ENCODE results near the gene ARSJ.
"Not testable (repeated sequence)": the region's sequence is repeated elsewhere in the genome, so short reads cannot be mapped to it uniquely, and the experiment has no call there.

ARSJ gene

GRCh38 chr4:113952452-113953029, 26.9 kb downstream of the ARSJ start:
- H3K36me3 ChIP-seq (ENCODE audit: control insufficient read depth, insufficient read depth, low read length) = no peaks in the 10 kb centered on the region
- H3K9ac ChIP-seq (ENCODE audit: low read depth, low read length) = no peak overlapping the region
- H3K9me3 ChIP-seq (ENCODE audit: control insufficient read depth, insufficient read depth, low read length) = no peaks in the 10 kb centered on the region
- no peak overlapping the region for H3K4me3 ChIP-seq (ENCODE audit: low read depth, low read length)
- H3K4me1 ChIP-seq (ENCODE audit: control insufficient read depth, insufficient read depth, low read length) = no peaks in the 10 kb centered on the region
- no peaks in the 10 kb centered on the region for H3K27me3 ChIP-seq (ENCODE audit: control insufficient read depth, insufficient read depth, low read length)

GRCh38 chr4:113951263-113951662, 28.2 kb downstream of the ARSJ start:
- no peak overlapping the region for H3K4me3 ChIP-seq (ENCODE audit: low read depth, low read length)
- no peaks in the 10 kb centered on the region for H3K4me1 ChIP-seq (ENCODE audit: control insufficient read depth, insufficient read depth, low read length)
- H3K9me3 ChIP-seq (ENCODE audit: control insufficient read depth, insufficient read depth, low read length) = no peaks in the 10 kb centered on the region
- H3K36me3 ChIP-seq (ENCODE audit: control insufficient read depth, insufficient read depth, low read length) = no peaks in the 10 kb centered on the region
- H3K9ac ChIP-seq (ENCODE audit: low read depth, low read length) = no peak overlapping the region
- H3K27me3 ChIP-seq (ENCODE audit: control insufficient read depth, insufficient read depth, low read length) = no peaks in the 10 kb centered on the region

GRCh38 chr4:113950207-113950606, 29.2 kb downstream of the ARSJ start:
- H3K4me1 ChIP-seq (ENCODE audit: control insufficient read depth, insufficient read depth, low read length) = no peaks in the 10 kb centered on the region
- no peak overlapping the region for H3K4me3 ChIP-seq (ENCODE audit: low read depth, low read length)
- H3K9ac ChIP-seq (ENCODE audit: low read depth, low read length) = no peak overlapping the region
- H3K27me3 ChIP-seq (ENCODE audit: control insufficient read depth, insufficient read depth, low read length) = no peaks in the 10 kb centered on the region
- H3K36me3 ChIP-seq (ENCODE audit: control insufficient read depth, insufficient read depth, low read length) = no peaks in the 10 kb centered on the region
- no peaks in the 10 kb centered on the region for H3K9me3 ChIP-seq (ENCODE audit: control insufficient read depth, insufficient read depth, low read length)

DNA sequence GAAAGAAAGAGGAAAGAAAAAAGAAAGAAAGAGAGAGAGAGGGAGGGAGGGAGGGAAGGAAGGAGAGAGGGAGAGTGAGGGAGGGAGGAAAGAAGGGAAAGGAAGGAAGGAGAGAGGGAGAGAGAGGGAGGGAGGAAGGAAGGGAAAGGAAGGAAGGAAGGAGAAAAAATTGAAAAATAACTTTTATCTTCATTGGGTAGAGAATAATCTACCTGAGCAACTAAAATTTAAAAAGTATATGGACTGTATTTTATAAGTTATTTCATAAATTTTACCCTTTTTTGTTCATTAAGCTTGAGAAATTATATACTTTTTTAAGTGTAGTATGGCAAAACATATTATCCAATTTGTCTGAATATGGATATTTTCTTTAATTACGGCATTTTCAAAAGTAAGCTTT, 32.0 kb downstream of the ARSJ start:
- Histone ChIP-seq H3K4me1 (ENCODE audit: control insufficient read depth, insufficient read depth, low read length) (no peaks in the 10 kb centered on the region), H3K36me3 (ENCODE audit: control insufficient read depth, insufficient read depth, low read length) (no peaks in the 10 kb centered on the region), H3K9ac (ENCODE audit: low read depth, low read length) (no peak overlapping the region), H3K27me3 (ENCODE audit: control insufficient read depth, insufficient read depth, low read length) (no peaks in the 10 kb centered on the region), H3K9me3 (ENCODE audit: control insufficient read depth, insufficient read depth, low read length) (no peaks in the 10 kb centered on the region), H3K4me3 (ENCODE audit: low read depth, low read length) (no peak overlapping the region)

- H3K9ac ChIP-seq (ENCODE audit: low read depth, low read length) = no peak overlapping the region
- no peaks in the 10 kb centered on the region for H3K4me1 ChIP-seq (ENCODE audit: control insufficient read depth, insufficient read depth, low read length)
- H3K36me3 ChIP-seq (ENCODE audit: control insufficient read depth, insufficient read depth, low read length) = no peaks in the 10 kb centered on the region
- no peaks in the 10 kb centered on the region for H3K27me3 ChIP-seq (ENCODE audit: control insufficient read depth, insufficient read depth, low read length)
- H3K9me3 ChIP-seq (ENCODE audit: control insufficient read depth, insufficient read depth, low read length) = no peaks in the 10 kb centered on the region
- H3K4me3 ChIP-seq (ENCODE audit: low read depth, low read length) = no peak overlapping the region
Measured at GRCh38 chr4:113945906-113946305, 33.5 kb downstream of the ARSJ start.

DNA sequence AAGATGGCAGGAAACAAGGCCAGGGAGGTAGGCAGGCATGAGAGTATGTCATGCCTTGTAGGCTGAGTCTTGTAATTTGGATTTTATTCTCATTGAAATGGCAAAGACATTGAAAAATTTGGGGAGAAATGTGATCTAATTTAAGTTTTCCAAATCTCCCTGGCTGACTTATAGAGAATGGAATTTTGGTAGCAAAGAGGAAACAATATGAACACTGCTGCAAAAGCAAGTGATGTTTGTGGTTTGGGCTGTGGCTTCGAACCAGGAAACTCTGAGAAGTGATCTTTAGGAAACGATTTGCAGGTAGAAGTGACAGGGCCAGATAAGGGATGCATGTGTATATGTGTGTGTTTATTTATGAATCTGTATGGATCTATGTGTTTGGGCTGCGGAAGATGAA, 35.6 kb downstream of the ARSJ start:
- Histone ChIP-seq H3K4me1 (ENCODE audit: control insufficient read depth, insufficient read depth, low read length) (no peaks in the 10 kb centered on the region), H3K36me3 (ENCODE audit: control insufficient read depth, insufficient read depth, low read length) (no peaks in the 10 kb centered on the region), H3K9me3 (ENCODE audit: control insufficient read depth, insufficient read depth, low read length) (no peaks in the 10 kb centered on the region), H3K9ac (ENCODE audit: low read depth, low read length) (no peak overlapping the region), H3K4me3 (ENCODE audit: low read depth, low read length) (no peak overlapping the region), H3K27me3 (ENCODE audit: control insufficient read depth, insufficient read depth, low read length) (no peaks in the 10 kb centered on the region)

DNA sequence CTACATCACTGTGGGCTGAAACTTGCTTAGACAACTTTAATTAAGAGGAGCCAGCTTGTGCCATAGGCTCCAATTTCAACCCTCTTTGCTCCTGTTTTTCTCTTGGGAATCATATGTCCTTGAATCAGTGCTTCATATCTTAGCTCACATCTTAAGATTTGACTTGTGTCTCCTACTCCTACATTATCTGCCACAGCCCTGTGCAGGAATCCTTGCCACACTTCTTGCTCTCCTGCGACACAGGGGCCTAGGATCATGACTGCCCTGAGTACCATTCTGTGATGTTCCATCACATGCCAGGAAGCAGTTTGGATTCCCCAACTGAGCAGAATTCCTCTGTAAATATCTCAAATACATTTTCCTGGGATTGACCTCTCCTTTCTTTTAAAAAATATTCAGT, 36.4 kb downstream of the ARSJ start:
- H3K27me3 ChIP-seq (ENCODE audit: control insufficient read depth, insufficient read depth, low read length) = no peaks in the 10 kb centered on the region
- no peaks in the 10 kb centered on the region for H3K9me3 ChIP-seq (ENCODE audit: control insufficient read depth, insufficient read depth, low read length)
- no peak overlapping the region for H3K9ac ChIP-seq (ENCODE audit: low read depth, low read length)
- no peaks in the 10 kb centered on the region for H3K4me1 ChIP-seq (ENCODE audit: control insufficient read depth, insufficient read depth, low read length)
- H3K4me3 ChIP-seq (ENCODE audit: low read depth, low read length) = no peak overlapping the region
- H3K36me3 ChIP-seq (ENCODE audit: control insufficient read depth, insufficient read depth, low read length) = no peaks in the 10 kb centered on the region

GRCh38 chr4:113941836-113942235, 37.6 kb downstream of the ARSJ start:
- Histone ChIP-seq H3K9ac (ENCODE audit: low read depth, low read length) (no peak overlapping the region), H3K4me3 (ENCODE audit: low read depth, low read length) (no peak overlapping the region), H3K9me3 (ENCODE audit: control insufficient read depth, insufficient read depth, low read length) (no peaks in the 10 kb centered on the region), H3K27me3 (ENCODE audit: control insufficient read depth, insufficient read depth, low read length) (no peaks in the 10 kb centered on the region), H3K4me1 (ENCODE audit: control insufficient read depth, insufficient read depth, low read length) (no peaks in the 10 kb centered on the region), H3K36me3 (ENCODE audit: control insufficient read depth, insufficient read depth, low read length) (no peaks in the 10 kb centered on the region)

DNA sequence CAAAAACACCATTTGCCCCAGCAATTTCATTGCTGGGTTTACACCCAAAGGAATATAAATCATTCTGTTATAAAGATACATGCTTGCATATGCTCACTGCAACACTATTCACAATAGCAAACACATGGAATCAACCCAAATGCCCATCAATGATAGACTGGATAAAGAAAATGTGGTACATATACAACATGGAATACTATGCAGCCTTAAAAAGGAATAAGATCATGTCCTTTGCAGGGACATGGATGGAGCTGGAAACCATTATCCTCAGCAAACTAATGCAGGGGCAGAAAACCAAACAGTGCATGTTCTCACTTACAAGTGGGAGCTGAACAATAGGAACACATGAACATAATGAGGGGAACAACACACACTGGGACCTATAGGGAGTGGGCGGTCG, 39.3 kb downstream of the ARSJ start:
- H3K4me1 ChIP-seq (ENCODE audit: control insufficient read depth, insufficient read depth, low read length); H3K36me3 ChIP-seq (ENCODE audit: control insufficient read depth, insufficient read depth, low read length); H3K4me3 ChIP-seq (ENCODE audit: low read depth, low read length); H3K27me3 ChIP-seq (ENCODE audit: control insufficient read depth, insufficient read depth, low read length); H3K9ac ChIP-seq (ENCODE audit: low read depth, low read length); H3K9me3 ChIP-seq (ENCODE audit: control insufficient read depth, insufficient read depth, low read length): not testable (repeated sequence)

DNA sequence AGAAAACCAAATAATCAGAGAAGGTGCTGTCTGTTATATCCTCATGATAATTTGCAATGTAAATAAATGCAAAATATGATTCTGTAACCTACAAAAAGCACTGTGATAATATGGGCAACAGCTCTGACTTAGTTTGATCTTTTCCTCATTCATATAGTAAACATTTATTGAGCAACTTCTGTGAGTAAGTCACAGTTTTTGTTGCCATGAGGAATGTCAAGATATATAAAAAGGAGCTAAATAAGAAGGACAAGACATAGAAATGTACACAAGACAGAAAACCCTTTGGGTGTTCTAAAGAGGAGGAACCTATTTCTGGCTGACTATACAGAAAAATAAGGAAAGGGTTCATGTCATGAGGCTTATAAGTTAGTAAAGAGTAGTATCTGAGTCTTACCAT, 44.3 kb downstream of the ARSJ start:
- no peak overlapping the region for H3K9ac ChIP-seq (ENCODE audit: low read depth, low read length)
- no peaks in the 10 kb centered on the region for H3K9me3 ChIP-seq (ENCODE audit: control insufficient read depth, insufficient read depth, low read length)
- H3K27me3 ChIP-seq (ENCODE audit: control insufficient read depth, insufficient read depth, low read length) = no peaks in the 10 kb centered on the region
- no peak overlapping the region for H3K4me3 ChIP-seq (ENCODE audit: low read depth, low read length)
- no peaks in the 10 kb centered on the region for H3K4me1 ChIP-seq (ENCODE audit: control insufficient read depth, insufficient read depth, low read length)
- no peaks in the 10 kb centered on the region for H3K36me3 ChIP-seq (ENCODE audit: control insufficient read depth, insufficient read depth, low read length)

DNA sequence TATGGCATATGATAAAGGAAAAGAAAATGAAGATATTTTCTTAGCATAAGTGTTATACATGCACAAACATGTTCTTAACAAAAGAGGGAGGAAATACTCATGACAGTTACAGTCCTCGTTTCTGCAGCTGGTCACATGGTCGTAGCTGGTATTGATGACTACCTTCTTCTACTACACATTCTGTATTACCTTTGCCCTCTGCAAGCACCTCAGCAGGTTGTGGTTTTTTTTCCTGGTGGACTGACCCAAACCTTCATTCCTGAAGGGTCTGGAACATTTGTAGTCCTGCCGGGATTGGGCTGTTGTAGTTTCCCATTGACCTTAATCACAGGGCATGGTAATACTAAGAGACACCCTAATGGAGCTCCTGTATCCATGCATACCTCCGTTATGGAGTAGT, 54.7 kb downstream of the ARSJ start:
- not testable (repeated sequence) for H3K4me1 ChIP-seq (ENCODE audit: control insufficient read depth, insufficient read depth, low read length); H3K9ac ChIP-seq (ENCODE audit: low read depth, low read length); H3K36me3 ChIP-seq (ENCODE audit: control insufficient read depth, insufficient read depth, low read length); H3K9me3 ChIP-seq (ENCODE audit: control insufficient read depth, insufficient read depth, low read length); H3K4me3 ChIP-seq (ENCODE audit: low read depth, low read length); H3K27me3 ChIP-seq (ENCODE audit: control insufficient read depth, insufficient read depth, low read length)

GRCh38 chr4:113921089-113921794, 58.2 kb downstream of the ARSJ start:
- Histone ChIP-seq H3K9ac (ENCODE audit: low read depth, low read length) (no peak overlapping the region), H3K4me3 (ENCODE audit: low read depth, low read length) (no peak overlapping the region), H3K27me3 (ENCODE audit: control insufficient read depth, insufficient read depth, low read length) (no peaks in the 10 kb centered on the region), H3K9me3 (ENCODE audit: control insufficient read depth, insufficient read depth, low read length) (no peaks in the 10 kb centered on the region), H3K4me1 (ENCODE audit: control insufficient read depth, insufficient read depth, low read length) (peaks cover 2% of the 10 kb centered on the region), H3K36me3 (ENCODE audit: control insufficient read depth, insufficient read depth, low read length) (no peaks in the 10 kb centered on the region)

Data from iPS-15b (cell line).